Endodermal cell (in vitro differentiated cells): ENCODE measurements around the gene DLAT. TPM values are rescaled to one million over a fixed set of nuclear protein-coding genes. Genes with fewer than 3 reads are reported as not detected.

Experiments
- DNase-seq: peaks from one replicate; pipeline ENCODE4 v3.0.0-alpha.2; 2017
- H3K27ac ChIP-seq: 2 replicates; pipeline ENCODE4 v1.5.1; 2013; ENCODE audit warnings: mild to moderate bottlenecking, low read depth, low read length, moderate library complexity
- H3K27me3 ChIP-seq: 2 replicates; pipeline ENCODE4 v1.6.1; 2013; ENCODE audit warnings: mild to moderate bottlenecking, low read length, moderate library complexity; ENCODE audit not compliant: insufficient read depth, control insufficient read depth, poor library complexity, severe bottlenecking
- H3K36me3 ChIP-seq: 2 replicates; pipeline ENCODE4 v1.7.0; 2013; ENCODE audit warnings: mild to moderate bottlenecking, low read length, moderate library complexity; ENCODE audit not compliant: control insufficient read depth, insufficient read depth
- H3K4me1 ChIP-seq: one replicate; pipeline ENCODE4 v1.7.0; 2013; ENCODE audit warnings: low read length; ENCODE audit not compliant: control insufficient read depth, insufficient read depth
- H3K4me3 ChIP-seq: 2 replicates; pipeline ENCODE4 v1.5.1; 2013; ENCODE audit warnings: mild to moderate bottlenecking, low read length, moderate library complexity
- H3K9ac ChIP-seq: 2 replicates; pipeline ENCODE4 v1.6.1; 2013; ENCODE audit warnings: mild to moderate bottlenecking, low read length, moderate library complexity; ENCODE audit not compliant: poor library complexity, severe bottlenecking; ENCODE audit errors: extremely low read depth
- H3K9me3 ChIP-seq: 2 replicates; pipeline ENCODE4 v1.6.1; 2013; ENCODE audit warnings: mild to moderate bottlenecking, low read length, moderate library complexity; ENCODE audit not compliant: control insufficient read depth
- H3K27ac Mint-ChIP-seq: 2 replicates; pipeline ENCODE4 v1.8.0; 2020; ENCODE audit warnings: mixed read lengths
- H3K27me3 Mint-ChIP-seq: 2 replicates; pipeline ENCODE4 v1.8.0; 2021; ENCODE audit warnings: mild to moderate bottlenecking, mixed read lengths; ENCODE audit not compliant: insufficient read depth
- H3K36me3 Mint-ChIP-seq: 2 replicates; pipeline ENCODE4 v1.8.0; 2020; ENCODE audit warnings: low read depth, mixed read lengths
- H3K4me1 Mint-ChIP-seq: 2 replicates; pipeline ENCODE4 v1.8.0; 2020; ENCODE audit warnings: mixed read lengths
- H3K4me3 Mint-ChIP-seq: 2 replicates; pipeline ENCODE4 v1.8.0; 2020; ENCODE audit warnings: mild to moderate bottlenecking, moderate library complexity, mixed read lengths
- H3K9me3 Mint-ChIP-seq: 2 replicates; pipeline ENCODE4 v1.8.0; 2020; ENCODE audit warnings: mild to moderate bottlenecking, mixed read lengths
- CTCF ChIP-seq: fragments of 200-600 bp; sonication (generic); conservative IDR thresholded peaks from 2 replicates; pipeline ENCODE4 v1.5.0; 2021; ENCODE audit warnings: antibody characterized with exemption, mild to moderate bottlenecking
- WGBS, 2 experiments: methylation state at CpG; one replicate each; pipeline versions ENCODE4 v1.1.5 to v1.1.7; 2013; ENCODE audit warnings: missing lambda C conversion rate in 2 of 2, mixed read lengths in 1 of 2; ENCODE audit not compliant: insufficient coverage in 1 of 2, insufficient read length in 1 of 2; 5-methylcytosine and 5-hydroxymethylcytosine counted together
- total RNA-seq, 2 donors: library from RNA; stranded (reverse); fragmentation: NEBNext Ultra II Directional in 1 of 2; extraction: Animal tissue kit (Norgen Biotek cat#: 25700) in 1 of 2; gene quantifications; 2 replicates in 1 of 2; 3 replicates in 1 of 2; pipeline ENCODE4 v1.2.1, GENCODE V29; 2021

The DLAT gene
- total RNA-seq, 2 donors from 2014 or later: 46.1 to 53.2 TPM

- Mint-ChIP-seq H3K4me3 (no peak overlapping the region), H3K9me3 (peaks cover 7% of the 10 kb centered on the region), H3K27ac (no peak overlapping the region), H3K4me1 (no peaks in the 10 kb centered on the region), H3K27me3 (no peaks in the 10 kb centered on the region), H3K36me3 (peaks cover 88% of the 10 kb centered on the region)
- no peak for TF ChIP-seq CTCF
- Histone ChIP-seq H3K9ac (no peak overlapping the region), H3K27ac (no peak overlapping the region), H3K36me3 (peaks cover 89% of the 10 kb centered on the region), H3K4me3 (no peak overlapping the region), H3K4me1 (peaks cover 3% of the 10 kb centered on the region), H3K9me3 (no peaks in the 10 kb centered on the region), H3K27me3 (no peaks in the 10 kb centered on the region)
- DNase-seq: no peak
- WGBS, 2 experiments: 50% methylated on average over 2 of the region's 2 CpGs; no CpG with 5 or more reads in 1 of the 2 experiments
Observed at GRCh38 chr11:112049777-112050176, 24.6 kb downstream of the DLAT start.

- Mint-ChIP-seq H3K36me3 (peaks cover 84% of the 10 kb centered on the region), H3K4me1 (no peaks in the 10 kb centered on the region), H3K27ac (no peak overlapping the region), H3K27me3 (no peaks in the 10 kb centered on the region), H3K9me3 (peaks cover 7% of the 10 kb centered on the region), H3K4me3 (no peak overlapping the region)
- no peak for DNase-seq
- Histone ChIP-seq H3K27me3 (no peaks in the 10 kb centered on the region), H3K4me1 (peaks cover 3% of the 10 kb centered on the region), H3K9me3 (no peaks in the 10 kb centered on the region), H3K36me3 (peaks cover 85% of the 10 kb centered on the region), H3K27ac (no peak overlapping the region), H3K4me3 (no peak overlapping the region), H3K9ac (no peak overlapping the region)
- 100% methylated on average over 1 of the region's 3 CpGs; no CpG with 5 or more reads in 1 of the 2 experiments for WGBS, 2 experiments
- no peak for TF ChIP-seq CTCF
Observed at GRCh38 chr11:112050721-112051120, 25.5 kb downstream of the DLAT start.

GRCh38 chr11:112051768-112052167 is 26.6 kb downstream of the DLAT start:
- no peak overlapping the region for H3K27ac ChIP-seq
- WGBS, 2 experiments: 100% methylated on average over 1 to 3 of the region's 3 CpGs
- H3K27me3 ChIP-seq: no peaks in the 10 kb centered on the region
- no peaks in the 10 kb centered on the region for H3K4me1 Mint-ChIP-seq
- H3K36me3 Mint-ChIP-seq: peaks cover 80% of the 10 kb centered on the region
- H3K4me3 Mint-ChIP-seq: no peak overlapping the region
- peaks cover 3% of the 10 kb centered on the region for H3K9me3 Mint-ChIP-seq
- no peak overlapping the region for H3K9ac ChIP-seq
- TF ChIP-seq CTCF: no peak
- no peak for DNase-seq
- peaks cover 3% of the 10 kb centered on the region for H3K4me1 ChIP-seq
- no peaks in the 10 kb centered on the region for H3K9me3 ChIP-seq
- peaks cover 84% of the 10 kb centered on the region for H3K36me3 ChIP-seq
- no peaks in the 10 kb centered on the region for H3K27me3 Mint-ChIP-seq
- H3K4me3 ChIP-seq: no peak overlapping the region
- no peak overlapping the region for H3K27ac Mint-ChIP-seq
